Suprapubic skin (tissue), 4 donors: ENCODE results near the gene UAP1. TPM values are rescaled to one million over a fixed set of nuclear protein-coding genes. Genes with fewer than 3 reads are reported as not detected.

ENCODE experiments used
- DNase-seq, 2 donors: peaks; one replicate each; pipeline ENCODE4 v3.0.0-alpha.2; 2019; ENCODE audit warnings: low spot score in 2 of 2
- H3K27ac ChIP-seq: fragments of 200-600 bp; sonication (generic); one replicate; pipeline ENCODE4 v1.5.1; 2019
- H3K27me3 ChIP-seq: fragments of 200-600 bp; sonication (generic); one replicate; pipeline ENCODE4 v1.5.1; 2019
- H3K36me3 ChIP-seq: fragments of 200-600 bp; sonication (generic); one replicate; pipeline ENCODE4 v1.5.1; 2019
- H3K4me1 ChIP-seq: fragments of 200-600 bp; sonication (generic); one replicate; pipeline ENCODE4 v1.5.1; 2019
- H3K4me3 ChIP-seq: fragments of 200-600 bp; sonication (generic); one replicate; pipeline ENCODE4 v1.5.1; 2019; ENCODE audit warnings: mild to moderate bottlenecking
- H3K9me3 ChIP-seq: fragments of 200-600 bp; sonication (generic); one replicate; pipeline ENCODE4 v1.5.1; 2019
- CTCF ChIP-seq, 2 donors: fragments of 200-600 bp in 1 of 2; fragments of 450-650 bp in 1 of 2; sonication (generic) in 1 of 2; IDR thresholded peaks; one replicate each; pipeline ENCODE4 v1.5.1; 2016 to 2019; ENCODE audit warnings: antibody characterized with exemption in 2 of 2, mild to moderate bottlenecking in 1 of 2, moderate library complexity in 1 of 2
- EP300 ChIP-seq: sonication (generic); formaldehyde crosslinking; IDR thresholded peaks from one replicate; pipeline ENCODE4 v1.6.1; 2017; ENCODE audit warnings: antibody characterized with exemption
- POLR2A ChIP-seq, 2 donors: fragments of 450-650 bp; IDR thresholded peaks; one replicate each; pipeline ENCODE4 v1.6.1; 2017; ENCODE audit warnings: antibody characterized with exemption in 2 of 2, mild to moderate bottlenecking in 2 of 2, moderate library complexity in 2 of 2
- POLR2AphosphoS5 ChIP-seq, 3 donors: sonication (generic); formaldehyde crosslinking; IDR thresholded peaks; one replicate each; pipeline ENCODE4 v1.6.1; 2017; ENCODE audit warnings: antibody characterized with exemption in 3 of 3
- WGBS: methylation state at CpG from one replicate; pipeline ENCODE4 v1.1.5; 2018; 5-methylcytosine and 5-hydroxymethylcytosine counted together
- total RNA-seq, 4 donors: library from RNA; depleted of rRNA; stranded (reverse); fragments of >200 nt; gene quantifications; one replicate each; pipeline ENCODE4 v1.1.0, GENCODE V29; 2016

Gene UAP1
- 10 to 100 TPM; 27.0 to 65.7 (median 47.9) TPM for total RNA-seq

GRCh38 chr1:162561616-162562469 is at the start of gene UAP1:
UAP1 (plus strand) TSS chr1:162561722; CDS start chr1:162566069, 4,347 bp downstream.
- DNase-seq = peak in 1 of 2 donors; percentile 77
- Histone ChIP-seq H3K27me3 (no peaks in the 10 kb centered on the region), H3K36me3 (no peaks in the 10 kb centered on the region), H3K4me1 (peaks cover 28% of the 10 kb centered on the region), H3K27ac (peak within 1 kb of the TSS; percentile 96), H3K4me3 (peak within 1 kb of the TSS; percentile 77), H3K9me3 (no peaks in the 10 kb centered on the region)
- 2% methylated on average over 30 of the region's 69 CpGs for WGBS
- TF ChIP-seq CTCF (IDR thresholded peaks at IDR 0.05) (no peak), EP300 (no peak), POLR2A (IDR thresholded peaks at IDR 0.05) (peak; percentile 88 to 98), POLR2AphosphoS5 (IDR thresholded peaks at IDR 0.05) (peak; percentile 84 to 86 (median 84))

GRCh38 chr1:162527314-162527713 is 34.2 kb upstream of the UAP1 start:
- no peak overlapping the region for H3K27ac ChIP-seq
- H3K27me3 ChIP-seq = no peaks in the 10 kb centered on the region
- H3K4me1 ChIP-seq = no peaks in the 10 kb centered on the region
- H3K36me3 ChIP-seq = peaks cover 27% of the 10 kb centered on the region
- H3K9me3 ChIP-seq = no peaks in the 10 kb centered on the region
- TF ChIP-seq POLR2AphosphoS5 (IDR thresholded peaks at IDR 0.05) = no peak
- no peak for TF ChIP-seq CTCF (IDR thresholded peaks at IDR 0.05)
- no peak for TF ChIP-seq EP300
- TF ChIP-seq POLR2A (IDR thresholded peaks at IDR 0.05) = no peak
- no peak for DNase-seq
- H3K4me3 ChIP-seq = no peak overlapping the region

GRCh38 chr1:162530307-162530987 is 31.1 kb upstream of the UAP1 start:
- no peaks in the 10 kb centered on the region for H3K9me3 ChIP-seq
- no peak overlapping the region for H3K4me3 ChIP-seq
- TF ChIP-seq EP300 (no peak), POLR2AphosphoS5 (IDR thresholded peaks at IDR 0.05) (no peak), CTCF (IDR thresholded peaks at IDR 0.05) (no peak), POLR2A (IDR thresholded peaks at IDR 0.05) (no peak)
- 61% methylated on average over 7 of the region's 7 CpGs for WGBS
- H3K27me3 ChIP-seq = no peaks in the 10 kb centered on the region
- no peak for DNase-seq
- peaks cover 10% of the 10 kb centered on the region for H3K36me3 ChIP-seq
- H3K4me1 ChIP-seq = no peaks in the 10 kb centered on the region
- no peak overlapping the region for H3K27ac ChIP-seq

- Histone ChIP-seq H3K36me3 (peaks cover 5% of the 10 kb centered on the region), H3K9me3 (no peaks in the 10 kb centered on the region), H3K4me3 (no peak overlapping the region), H3K27me3 (no peaks in the 10 kb centered on the region), H3K27ac (no peak overlapping the region), H3K4me1 (no peaks in the 10 kb centered on the region)
- WGBS = 96% methylated on average over 1 of the region's 1 CpG
- TF ChIP-seq POLR2AphosphoS5 (IDR thresholded peaks at IDR 0.05) (no peak), EP300 (no peak), POLR2A (IDR thresholded peaks at IDR 0.05) (no peak), CTCF (IDR thresholded peaks at IDR 0.05) (no peak)
- DNase-seq = no peak
Measured at GRCh38 chr1:162530988-162531319, 30.6 kb upstream of the UAP1 start.

- no peaks in the 10 kb centered on the region for H3K9me3 ChIP-seq
- no peak overlapping the region for H3K4me3 ChIP-seq
- H3K4me1 ChIP-seq = no peaks in the 10 kb centered on the region
- DNase-seq = no peak
- no peak overlapping the region for H3K27ac ChIP-seq
- 47% methylated on average over 1 of the region's 1 CpG for WGBS
- TF ChIP-seq POLR2AphosphoS5 (IDR thresholded peaks at IDR 0.05) (no peak), CTCF (IDR thresholded peaks at IDR 0.05) (no peak), EP300 (no peak), POLR2A (IDR thresholded peaks at IDR 0.05) (no peak)
- H3K27me3 ChIP-seq = no peaks in the 10 kb centered on the region
- no peaks in the 10 kb centered on the region for H3K36me3 ChIP-seq
Measured at GRCh38 chr1:162535501-162535900, 26.0 kb upstream of the UAP1 start.
